Prostate gland (tissue), 2 donors: ENCODE data around the gene CTIF.

ENCODE experiments used
- CTCF ChIP-seq, 4 experiments: fragments of 200-600 bp in 2 of 4; fragments of 450-650 bp in 2 of 4; sonication (generic) in 2 of 4; IDR thresholded peaks; 1 replicate in 3 of 4; 2 replicates in 1 of 4; pipeline ENCODE4 v1.5.1; 2016 to 2019; ENCODE audit warnings: antibody characterized with exemption in 4 of 4, mild to moderate bottlenecking in 2 of 4, moderate library complexity in 2 of 4
- POLR2A ChIP-seq: fragments of 450-650 bp; IDR thresholded peaks from one replicate; pipeline ENCODE4 v1.6.1; 2016; ENCODE audit warnings: antibody characterized with exemption, mild to moderate bottlenecking

- no peak for TF ChIP-seq CTCF (IDR thresholded peaks at IDR 0.05)
- TF ChIP-seq POLR2A, result no peak
Observed at GRCh38 chr18:48866028-48866733, 327.4 kb downstream of the CTIF start.
